GM12801 (cell line): ENCODE data around the gene NCKAP5.

Source experiments
- TF ChIP-seq, protein P1 (sequence below): IDR thresholded peaks from one replicate; pipeline ENCODE4 v1.5.1; 2011; ENCODE audit warnings: control low read depth; ENCODE audit not compliant: insufficient read length; ENCODE audit errors: extremely low read depth

The NCKAP5 gene

DNA sequence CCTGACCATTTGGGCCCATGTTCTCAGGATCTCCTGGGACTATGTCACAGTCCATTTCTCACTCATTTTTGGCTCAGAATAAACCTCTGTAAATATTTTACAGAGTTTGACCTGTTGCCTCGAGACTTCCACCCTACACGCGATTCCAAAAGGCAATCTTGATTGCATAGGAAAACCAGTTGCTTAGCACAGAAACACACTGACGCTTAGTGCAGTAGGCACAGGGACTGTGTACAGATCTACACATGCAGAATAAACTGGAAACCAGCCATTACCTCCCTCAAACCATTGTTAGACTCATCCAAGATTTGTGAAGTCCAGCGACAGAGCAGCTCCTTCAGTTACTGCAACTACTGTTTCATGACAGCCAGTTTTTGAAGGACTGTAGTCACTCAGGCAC, 73.0 kb downstream of the NCKAP5 start:
- TF ChIP-seq, protein P1, sequence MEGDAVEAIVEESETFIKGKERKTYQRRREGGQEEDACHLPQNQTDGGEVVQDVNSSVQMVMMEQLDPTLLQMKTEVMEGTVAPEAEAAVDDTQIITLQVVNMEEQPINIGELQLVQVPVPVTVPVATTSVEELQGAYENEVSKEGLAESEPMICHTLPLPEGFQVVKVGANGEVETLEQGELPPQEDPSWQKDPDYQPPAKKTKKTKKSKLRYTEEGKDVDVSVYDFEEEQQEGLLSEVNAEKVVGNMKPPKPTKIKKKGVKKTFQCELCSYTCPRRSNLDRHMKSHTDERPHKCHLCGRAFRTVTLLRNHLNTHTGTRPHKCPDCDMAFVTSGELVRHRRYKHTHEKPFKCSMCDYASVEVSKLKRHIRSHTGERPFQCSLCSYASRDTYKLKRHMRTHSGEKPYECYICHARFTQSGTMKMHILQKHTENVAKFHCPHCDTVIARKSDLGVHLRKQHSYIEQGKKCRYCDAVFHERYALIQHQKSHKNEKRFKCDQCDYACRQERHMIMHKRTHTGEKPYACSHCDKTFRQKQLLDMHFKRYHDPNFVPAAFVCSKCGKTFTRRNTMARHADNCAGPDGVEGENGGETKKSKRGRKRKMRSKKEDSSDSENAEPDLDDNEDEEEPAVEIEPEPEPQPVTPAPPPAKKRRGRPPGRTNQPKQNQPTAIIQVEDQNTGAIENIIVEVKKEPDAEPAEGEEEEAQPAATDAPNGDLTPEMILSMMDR: no peak

DNA sequence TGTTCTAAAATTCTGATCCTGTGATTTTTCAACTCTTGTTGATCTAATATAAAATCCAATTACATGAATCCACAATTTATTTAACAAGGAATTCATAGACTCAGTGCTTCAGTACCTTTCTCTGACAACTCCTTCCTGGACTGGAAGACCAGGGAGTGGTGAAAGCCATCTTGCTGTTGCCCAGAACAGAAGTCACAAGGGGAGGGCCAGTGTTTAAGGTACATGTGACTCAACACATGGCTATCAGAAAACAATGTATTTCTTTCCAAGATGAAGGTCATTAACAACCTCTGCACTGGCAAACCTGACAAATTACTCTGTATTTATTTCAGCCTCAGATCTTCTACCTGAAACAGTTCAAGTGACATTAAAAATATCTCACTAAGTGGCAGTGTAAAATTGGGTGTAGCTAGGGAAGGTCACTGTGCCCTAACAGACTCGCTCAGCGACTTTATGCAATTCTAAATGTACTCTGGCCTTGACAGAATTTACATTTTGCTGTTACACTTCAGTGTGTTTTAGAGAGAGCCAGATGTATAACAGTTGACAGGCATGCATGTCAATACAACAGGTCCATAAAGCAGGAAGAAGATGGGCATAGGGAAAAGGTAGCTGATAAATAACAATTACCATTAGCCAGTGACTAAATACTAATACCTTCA, 75.4 kb downstream of the NCKAP5 start:
- TF ChIP-seq, protein P1: no peak

DNA sequence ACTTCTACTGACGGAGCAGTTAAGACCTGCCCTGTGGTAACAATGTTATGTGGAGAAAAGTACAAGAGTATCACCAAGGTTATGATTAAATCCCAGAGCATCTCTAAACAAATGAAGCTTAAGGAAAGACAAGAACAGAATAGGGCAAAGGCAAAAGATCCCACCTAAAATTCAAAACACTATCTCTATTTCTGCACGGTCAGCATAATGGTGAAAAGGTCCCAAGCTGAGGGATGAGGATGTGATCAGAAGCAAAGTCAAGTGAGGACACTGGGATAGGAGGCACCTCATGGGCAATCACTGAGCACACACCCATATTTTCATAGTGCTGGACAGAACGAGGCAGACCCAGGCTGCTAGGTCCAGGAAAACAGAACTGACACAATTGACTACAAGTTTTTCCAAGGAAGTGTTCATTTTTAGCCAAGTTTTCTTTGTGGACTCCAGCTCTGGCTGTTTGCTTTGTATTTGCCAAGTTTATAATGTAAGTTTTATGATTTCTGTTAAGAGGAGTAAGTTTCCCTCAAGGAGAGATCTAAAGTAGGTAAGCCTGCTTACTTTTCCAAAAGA, 77.8 kb downstream of the NCKAP5 start:
- TF ChIP-seq, protein P1: no peak

DNA sequence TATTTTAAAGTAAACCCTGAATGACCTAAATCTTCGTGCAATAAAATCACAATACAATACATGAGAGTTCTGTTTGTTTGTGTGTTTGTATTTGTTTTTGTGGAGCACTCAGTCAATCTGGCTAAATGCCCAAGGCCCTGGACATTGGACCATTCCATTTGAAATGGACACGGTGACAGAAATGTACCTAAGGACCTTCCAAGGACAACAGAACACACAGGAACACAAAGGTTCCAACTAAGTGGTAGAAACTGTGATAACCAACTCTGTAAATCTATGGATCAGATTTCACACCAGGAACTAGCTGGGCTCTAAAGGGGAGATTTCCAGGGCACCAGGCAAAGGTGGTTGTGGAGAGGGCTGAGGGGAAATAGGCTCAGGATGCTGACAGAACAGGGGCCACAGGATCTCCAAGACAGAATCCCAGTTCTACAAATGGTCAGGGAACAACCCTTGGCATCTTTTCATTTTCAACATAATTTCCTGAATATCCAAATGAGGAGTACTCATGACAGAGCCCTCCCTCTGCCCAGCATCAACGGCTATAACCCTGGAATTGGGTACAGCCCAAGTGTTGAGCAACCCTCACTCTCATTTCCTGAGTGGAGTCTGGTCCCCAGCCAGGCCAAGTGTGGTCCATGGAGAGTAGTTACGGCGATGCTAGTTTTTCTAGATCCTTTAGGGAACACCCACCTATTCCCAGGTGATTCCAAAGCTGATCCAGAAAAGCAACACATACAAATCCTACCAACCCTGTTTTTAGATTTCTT, 78.4 kb downstream of the NCKAP5 start:
- TF ChIP-seq, protein P1: no peak

DNA sequence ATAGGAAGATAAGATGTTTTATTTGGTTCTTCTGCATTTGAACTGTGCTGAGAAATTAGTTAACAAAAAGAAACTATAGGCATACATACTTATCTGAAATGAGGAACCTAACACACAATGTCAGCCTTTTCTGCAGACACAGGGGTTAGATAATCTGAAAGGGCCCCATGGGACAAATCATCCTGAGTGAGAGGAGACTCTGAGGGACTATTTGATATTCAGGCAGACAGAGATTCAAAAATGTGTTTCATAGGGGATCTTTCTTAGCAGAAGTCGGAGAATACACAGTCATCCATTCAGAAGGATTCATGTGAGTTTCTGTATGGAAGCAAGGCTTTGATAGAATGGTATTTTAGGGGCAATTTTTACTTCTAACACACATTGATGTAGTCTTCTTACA, 79.1 kb downstream of the NCKAP5 start:
- TF ChIP-seq, protein P1: no peak

DNA sequence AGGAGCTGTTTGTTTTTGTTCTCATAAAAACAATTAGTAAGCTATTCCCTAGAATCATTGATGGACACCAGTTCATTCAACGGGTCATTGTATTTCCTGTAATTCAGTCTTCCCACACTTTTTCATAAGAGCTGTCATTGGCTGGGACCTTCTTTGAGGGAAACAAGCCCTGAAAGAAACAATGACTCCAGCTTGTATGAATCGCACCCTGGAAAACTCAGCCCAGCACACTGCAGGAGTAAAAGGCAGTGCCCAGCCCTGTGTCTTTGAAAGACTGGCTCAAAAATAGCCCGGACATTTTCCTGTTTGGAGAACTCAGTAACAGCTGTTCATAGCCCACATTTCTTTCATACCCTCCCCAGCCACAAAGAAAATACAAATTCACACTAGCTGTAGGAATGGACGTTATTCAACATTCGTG, 81.5 kb downstream of the NCKAP5 start:
- TF ChIP-seq, protein P1: no peak

DNA sequence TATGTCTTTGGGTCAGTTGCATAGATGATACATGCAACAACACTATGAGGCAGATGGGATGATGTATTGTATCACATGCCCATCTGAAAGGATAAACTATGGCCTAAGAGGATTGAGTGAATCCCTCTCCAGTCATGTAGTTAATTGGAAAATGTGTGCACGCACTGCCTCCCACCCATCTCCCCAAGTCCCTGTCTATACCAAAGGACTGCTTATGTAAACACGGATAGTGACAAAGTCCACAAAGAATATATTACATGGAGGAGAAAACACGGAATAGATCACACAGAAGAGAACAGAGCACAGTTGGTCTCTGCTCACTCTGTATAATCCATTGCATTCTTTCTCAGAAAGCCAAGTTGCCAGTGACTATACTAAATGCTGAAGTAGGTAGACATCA, 82.4 kb downstream of the NCKAP5 start:
- TF ChIP-seq, protein P1: no peak
